GM19035 (cell line): Measurements from ENCODE around the gene ADAMTSL2.

Experiments used
- ATAC-seq: cut with Tn5 transposase; IDR thresholded peaks from one replicate; pipeline ENCODE4 v1.9.1; 2021; ENCODE audit not compliant: unreplicated experiment

The ADAMTSL2 gene

GRCh38 chr9:133584559-133585476, 50.3 kb downstream of the ADAMTSL2 start:
- ATAC-seq, result no peak

- no peak for ATAC-seq
Measured at GRCh38 chr9:133585481-133586351, 51.2 kb downstream of the ADAMTSL2 start.

GRCh38 chr9:133587051-133587450, 52.5 kb downstream of the ADAMTSL2 start:
- ATAC-seq, result no peak

GRCh38 chr9:133587466-133587865, 53.0 kb downstream of the ADAMTSL2 start:
- ATAC-seq, result no peak

GRCh38 chr9:133589454-133590227, 55.1 kb downstream of the ADAMTSL2 start:
- ATAC-seq, result no peak

GRCh38 chr9:133590231-133590855, 55.8 kb downstream of the ADAMTSL2 start:
- ATAC-seq, result no peak

- no peak for ATAC-seq
Measured at GRCh38 chr9:133591116-133591910, 56.8 kb downstream of the ADAMTSL2 start.

GRCh38 chr9:133591985-133592384, 57.5 kb downstream of the ADAMTSL2 start:
- no peak for ATAC-seq

GRCh38 chr9:133592731-133593409, 58.4 kb downstream of the ADAMTSL2 start:
- ATAC-seq, result no peak

GRCh38 chr9:133593587-133594253, 59.2 kb downstream of the ADAMTSL2 start:
- no peak for ATAC-seq

- ATAC-seq, result no peak
Measured at GRCh38 chr9:133594310-133594709, 59.8 kb downstream of the ADAMTSL2 start.

- no peak for ATAC-seq
Measured at GRCh38 chr9:133595910-133596309, 61.4 kb downstream of the ADAMTSL2 start.

GRCh38 chr9:133597316-133597957, 62.9 kb downstream of the ADAMTSL2 start:
- no peak for ATAC-seq

- ATAC-seq, result no peak
Measured at GRCh38 chr9:133598978-133599377, 64.5 kb downstream of the ADAMTSL2 start.

- no peak for ATAC-seq
Measured at GRCh38 chr9:133599470-133600173, 65.1 kb downstream of the ADAMTSL2 start.

- no peak for ATAC-seq
Measured at GRCh38 chr9:133600739-133601138, 66.2 kb downstream of the ADAMTSL2 start.

- ATAC-seq, result no peak
Measured at GRCh38 chr9:133601746-133602145, 67.2 kb downstream of the ADAMTSL2 start.

GRCh38 chr9:133602277-133602676, 67.8 kb downstream of the ADAMTSL2 start:
- no peak for ATAC-seq
